OCI-LY3 (cell line): ENCODE data around the gene INPP5A.

Source experiments
- H2AFZ ChIP-seq: fragments of 200-600, 300-600 bp; shearing (Covaris generic); 2 replicates; pipeline ENCODE4 v1.6.0; 2014; ENCODE audit warnings: antibody characterized with exemption, low read depth, low read length
- H3K27ac ChIP-seq: fragments of 200-600, 300-600 bp; sonication (generic); 2 replicates; pipeline ENCODE4 v1.5.1; 2014; ENCODE audit warnings: mild to moderate bottlenecking, low read length, moderate library complexity, mixed read lengths
- H3K27me3 ChIP-seq: fragments of 200-600, 300-600 bp; sonication (generic); 2 replicates; pipeline ENCODE4 v1.6.1; 2014; ENCODE audit warnings: low read depth, low read length, mixed read lengths
- H3K36me3 ChIP-seq: fragments of 200-600, 300-600 bp; sonication (generic); replicated peaks from 2 replicates; pipeline ENCODE3; 2014; ENCODE audit warnings: low read depth, low read length, mixed read lengths
- H3K4me1 ChIP-seq: fragments of 300-600, 200-600 bp; sonication (generic); 2 replicates; pipeline ENCODE4 v1.6.1; 2014; ENCODE audit warnings: low read length, mixed read lengths
- H3K4me2 ChIP-seq: fragments of 200-600, 300-600 bp; sonication (generic); 2 replicates; pipeline ENCODE4 v1.6.1; 2014; ENCODE audit warnings: low read length, mixed read lengths
- H3K4me3 ChIP-seq: fragments of 300-600, 200-600 bp; sonication (generic); 2 replicates; pipeline ENCODE4 v1.5.1; 2014; ENCODE audit warnings: antibody characterized with exemption, mild to moderate bottlenecking, low read length, moderate library complexity
- H3K79me2 ChIP-seq: fragments of 300-600, 200-600 bp; shearing (Covaris generic); 2 replicates; pipeline ENCODE4 v1.6.1; 2014; ENCODE audit warnings: mild to moderate bottlenecking, low read length, mixed read lengths
- H3K9ac ChIP-seq: fragments of 300-600, 200-600 bp; shearing (Covaris generic); 2 replicates; pipeline ENCODE4 v1.6.0; 2014; ENCODE audit warnings: mild to moderate bottlenecking, low read length, moderate library complexity
- H3K9me3 ChIP-seq: fragments of 200-600, 300-600 bp; shearing (Covaris generic); 2 replicates; pipeline ENCODE4 v1.6.1; 2014; ENCODE audit warnings: low read length, mixed read lengths; ENCODE audit not compliant: insufficient read depth
- H4K20me1 ChIP-seq: fragments of 200-600, 300-600 bp; sonication (generic); 2 replicates; pipeline ENCODE4 v1.6.1; 2016; ENCODE audit warnings: low read length, mixed read lengths; ENCODE audit not compliant: insufficient read depth
- EZH2phosphoT487 ChIP-seq: fragments of 200-600 bp; shearing (Covaris generic); IDR thresholded peaks from 2 replicates; pipeline ENCODE4 v1.6.1; 2018; ENCODE audit warnings: antibody characterized with exemption, mixed run types, low read depth
- TF ChIP-seq, protein P1 (sequence below): fragments of 200-600, 300-600 bp; sonication (generic); IDR thresholded peaks from 2 replicates; pipeline ENCODE4 v1.5.1; 2014; ENCODE audit warnings: antibody characterized with exemption, low read length, low read depth

INPP5A gene

DNA sequence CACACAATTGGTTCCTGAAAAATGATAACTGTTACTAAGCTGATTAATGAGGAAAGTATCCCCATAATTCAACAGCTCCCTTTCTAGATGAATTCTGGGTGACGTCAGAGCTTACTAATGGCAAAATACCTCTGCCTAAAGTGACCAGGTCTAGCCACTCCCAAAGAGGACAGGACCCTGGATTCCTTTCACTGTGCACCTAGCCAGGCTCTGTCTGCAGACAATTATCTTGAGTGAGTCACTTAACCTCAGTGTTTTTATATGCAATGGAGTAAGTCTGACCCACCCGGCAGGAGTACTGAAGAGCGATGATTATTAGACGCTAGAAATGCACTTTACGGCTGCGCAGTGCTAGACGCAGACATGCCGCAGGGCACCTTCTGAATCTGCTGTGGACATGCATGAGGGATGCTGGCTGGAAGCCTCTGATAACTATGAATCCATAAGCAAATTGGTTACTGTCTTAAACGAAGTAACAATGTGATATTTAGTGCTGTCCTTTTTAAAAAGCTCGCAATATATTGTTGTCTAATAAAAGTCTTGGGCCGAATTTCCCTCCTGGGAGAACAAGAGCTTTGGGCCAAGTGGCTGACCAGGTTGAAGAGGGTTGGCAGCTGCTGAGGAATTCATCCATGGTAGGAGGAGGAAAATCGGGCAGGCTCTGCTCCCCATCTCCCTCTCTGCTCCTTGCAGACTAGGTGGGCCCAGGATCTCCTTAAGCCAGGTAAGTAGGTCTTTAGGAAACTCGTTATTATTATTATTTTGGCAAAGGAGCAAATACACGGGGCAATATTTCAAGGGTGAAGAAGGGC lies 4.6 kb upstream of the INPP5A start:
- 0 out of 2 replicates have a peak, but pooled peaks cover 4% of the 10 kb centered on the region for H3K27me3 ChIP-seq
- H3K4me2 ChIP-seq = no peak overlapping the region
- no peaks in the 10 kb centered on the region for H4K20me1 ChIP-seq
- peaks cover 4% of the 10 kb centered on the region; the same call in 1 of the 2 replicates for H3K4me1 ChIP-seq
- no peaks in the 10 kb centered on the region for H3K79me2 ChIP-seq
- TF ChIP-seq, protein P1, sequence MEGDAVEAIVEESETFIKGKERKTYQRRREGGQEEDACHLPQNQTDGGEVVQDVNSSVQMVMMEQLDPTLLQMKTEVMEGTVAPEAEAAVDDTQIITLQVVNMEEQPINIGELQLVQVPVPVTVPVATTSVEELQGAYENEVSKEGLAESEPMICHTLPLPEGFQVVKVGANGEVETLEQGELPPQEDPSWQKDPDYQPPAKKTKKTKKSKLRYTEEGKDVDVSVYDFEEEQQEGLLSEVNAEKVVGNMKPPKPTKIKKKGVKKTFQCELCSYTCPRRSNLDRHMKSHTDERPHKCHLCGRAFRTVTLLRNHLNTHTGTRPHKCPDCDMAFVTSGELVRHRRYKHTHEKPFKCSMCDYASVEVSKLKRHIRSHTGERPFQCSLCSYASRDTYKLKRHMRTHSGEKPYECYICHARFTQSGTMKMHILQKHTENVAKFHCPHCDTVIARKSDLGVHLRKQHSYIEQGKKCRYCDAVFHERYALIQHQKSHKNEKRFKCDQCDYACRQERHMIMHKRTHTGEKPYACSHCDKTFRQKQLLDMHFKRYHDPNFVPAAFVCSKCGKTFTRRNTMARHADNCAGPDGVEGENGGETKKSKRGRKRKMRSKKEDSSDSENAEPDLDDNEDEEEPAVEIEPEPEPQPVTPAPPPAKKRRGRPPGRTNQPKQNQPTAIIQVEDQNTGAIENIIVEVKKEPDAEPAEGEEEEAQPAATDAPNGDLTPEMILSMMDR = no peak
- no peak for TF ChIP-seq EZH2phosphoT487
- no peak overlapping the region for H3K4me3 ChIP-seq
- no peaks in the 10 kb centered on the region for H3K36me3 ChIP-seq
- no peak overlapping the region for H3K9ac ChIP-seq
- no peaks in the 10 kb centered on the region for H3K9me3 ChIP-seq
- H3K27ac ChIP-seq = no peak overlapping the region
- H2AFZ ChIP-seq = no peak overlapping the region

DNA sequence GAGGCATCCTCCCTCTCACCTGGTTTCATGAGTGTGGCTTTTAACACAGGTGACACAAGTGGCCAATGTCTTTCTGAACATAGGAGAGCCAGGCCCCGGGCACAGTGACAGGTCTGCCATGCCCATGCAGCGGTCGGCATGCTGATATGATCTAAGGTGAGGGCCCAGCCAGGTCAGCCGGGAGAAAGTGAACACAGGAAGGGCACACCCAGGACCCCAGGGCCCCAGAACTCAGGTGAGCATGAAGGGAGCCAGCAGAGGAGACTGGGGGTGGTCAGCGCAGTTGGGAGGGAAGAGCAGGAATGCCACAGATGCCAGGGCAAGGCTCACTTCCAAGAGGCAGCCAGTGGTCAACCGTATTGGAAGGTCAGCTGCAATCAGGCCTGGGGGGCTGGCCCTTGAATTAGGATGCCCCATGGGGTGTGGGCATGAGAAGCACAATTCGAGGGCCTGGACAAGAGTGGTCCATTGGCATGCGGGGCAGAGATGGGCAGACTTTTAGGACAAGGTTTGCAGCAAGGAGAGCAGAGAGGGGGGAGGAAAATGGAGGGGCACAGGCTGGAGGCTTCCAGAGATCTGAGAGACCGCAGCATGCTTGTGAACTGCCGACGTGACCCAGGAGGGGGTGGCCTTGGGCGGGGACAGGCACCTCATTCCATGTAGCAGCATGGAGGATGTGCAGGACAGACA lies 3.9 kb upstream of the INPP5A start:
- Histone ChIP-seq H4K20me1 (no peaks in the 10 kb centered on the region), H3K4me1 (peaks cover 4% of the 10 kb centered on the region; the same call in 1 of the 2 replicates), H3K4me3 (no peak overlapping the region), H3K9ac (no peak overlapping the region), H3K4me2 (no peak overlapping the region), H3K36me3 (no peaks in the 10 kb centered on the region), H3K27ac (no peak overlapping the region), H3K79me2 (no peaks in the 10 kb centered on the region), H2AFZ (no peak overlapping the region), H3K27me3 (peaks cover 9% of the 10 kb centered on the region; the same call in 1 of the 2 replicates), H3K9me3 (no peaks in the 10 kb centered on the region)
- TF ChIP-seq, protein P1 = no peak

DNA sequence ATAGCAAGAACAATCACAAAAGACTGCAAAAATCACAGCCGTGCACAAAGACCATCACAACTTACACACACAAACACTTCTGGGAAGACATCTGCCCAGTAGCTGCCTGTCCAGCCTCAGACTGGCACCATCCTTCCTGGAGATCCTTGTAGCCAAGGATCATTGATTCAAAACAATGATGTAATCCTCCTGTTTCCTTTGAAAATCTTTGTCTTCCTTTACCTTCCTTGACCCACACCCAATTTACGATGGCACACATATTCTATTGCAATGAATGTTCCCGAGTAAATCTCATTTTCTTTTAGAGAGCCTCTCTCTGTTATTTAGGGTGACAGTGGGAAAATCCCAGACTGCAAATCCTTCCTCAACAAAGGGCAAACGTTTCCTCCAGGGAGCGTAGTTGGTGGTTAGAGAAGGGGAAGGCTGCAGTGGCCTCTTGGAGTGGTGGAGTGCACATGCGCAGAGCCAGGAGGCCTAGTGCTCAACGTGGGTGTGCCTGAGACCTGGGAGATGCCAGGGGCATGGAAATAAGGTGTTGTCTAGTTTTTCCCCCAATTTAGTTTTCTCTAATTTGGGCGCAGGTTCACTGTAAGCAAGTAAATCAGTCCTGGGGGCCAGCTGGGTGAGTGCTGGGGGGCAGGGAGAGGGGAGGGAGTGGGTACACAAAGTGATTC lies 3.1 kb upstream of the INPP5A start:
- Histone ChIP-seq H3K27ac (no peak overlapping the region), H3K4me1 (peaks cover 4% of the 10 kb centered on the region; the same call in 1 of the 2 replicates), H3K9ac (no peak overlapping the region), H3K4me2 (no peak overlapping the region), H3K27me3 (peaks cover 8% of the 10 kb centered on the region; the same call in 1 of the 2 replicates), H3K36me3 (no peaks in the 10 kb centered on the region), H3K4me3 (no peak overlapping the region), H2AFZ (no peak overlapping the region), H4K20me1 (no peaks in the 10 kb centered on the region), H3K79me2 (no peaks in the 10 kb centered on the region), H3K9me3 (no peaks in the 10 kb centered on the region)
- no peak for TF ChIP-seq EZH2phosphoT487
- TF ChIP-seq, protein P1 = no peak
